Stimulated activated naive CD8-positive, alpha-beta T cell treated with anti-CD3 and anti-CD28 coated beads, Interleukin-15, Interleukin-2, amounts not matched to agents 100 ng/mL and 50 ng/mL, for 24 hours (primary cell): Measurements from ENCODE around the gene UBAC1.
"Not testable (repeated sequence)": the region's sequence is repeated elsewhere in the genome, so short reads cannot be mapped to it uniquely, and the experiment has no call there.

ENCODE experiments used
- H3K27ac Mint-ChIP-seq: one replicate; pipeline ENCODE4 v1.8.0; 2021; ENCODE audit warnings: mild to moderate bottlenecking, mixed read lengths
- H3K27me3 Mint-ChIP-seq: one replicate; pipeline ENCODE4 v1.8.0; 2021; ENCODE audit warnings: mixed read lengths
- H3K36me3 Mint-ChIP-seq: one replicate; pipeline ENCODE4 v1.8.0; 2021; ENCODE audit warnings: low read depth, mixed read lengths
- H3K4me1 Mint-ChIP-seq: one replicate; pipeline ENCODE4 v1.8.0; 2021; ENCODE audit warnings: low read depth, mixed read lengths
- H3K4me3 Mint-ChIP-seq: one replicate; pipeline ENCODE4 v1.8.0; 2021; ENCODE audit warnings: mild to moderate bottlenecking, mixed read lengths
- H3K9me3 Mint-ChIP-seq: one replicate; pipeline ENCODE4 v1.8.0; 2021; ENCODE audit warnings: mixed read lengths

Gene UBAC1

DNA sequence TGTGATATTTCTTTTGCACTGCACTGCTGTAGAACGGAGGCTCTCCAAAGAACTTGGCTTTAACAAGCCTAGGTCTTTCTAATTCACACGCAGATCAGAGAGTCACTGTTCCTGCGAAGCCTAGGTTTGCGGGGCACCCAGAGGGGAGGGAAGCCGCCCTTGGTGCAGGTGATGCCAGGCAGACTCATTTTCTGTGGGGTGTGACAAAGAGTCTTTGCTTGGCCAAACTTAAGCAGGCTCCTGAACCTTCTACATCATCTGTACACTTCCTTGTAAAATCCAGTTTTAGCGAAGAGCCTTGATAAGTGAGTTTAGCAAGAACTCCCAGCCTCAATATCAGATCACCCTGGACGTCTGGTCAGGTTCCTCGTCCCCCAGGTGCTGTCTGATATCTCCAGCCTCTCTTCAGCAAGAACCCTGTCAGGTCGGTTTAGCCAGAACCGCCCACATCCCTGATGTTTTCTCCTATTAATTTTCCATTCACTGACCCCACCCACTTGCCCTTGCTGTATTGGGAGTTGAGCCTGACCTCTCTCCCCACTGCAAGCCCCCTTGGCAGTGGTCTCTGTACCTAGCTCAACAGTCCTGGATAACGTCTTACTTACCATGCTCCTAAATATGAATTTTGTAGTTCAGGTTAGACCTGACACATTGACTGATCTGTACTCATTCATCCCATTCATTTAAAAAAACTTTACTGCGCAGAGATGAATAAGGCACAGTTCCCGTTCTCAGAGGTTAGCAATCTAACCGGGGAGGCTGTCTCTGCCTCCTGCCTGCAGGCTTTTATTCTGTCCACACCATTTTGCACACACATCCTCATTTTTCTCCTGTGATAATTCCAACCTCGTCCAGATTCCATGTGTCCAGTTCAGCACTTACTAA lies 880 bp upstream of the UBAC1 start:
- Mint-ChIP-seq H3K36me3 (peaks cover 5% of the 10 kb centered on the region), H3K4me1 (peaks cover 33% of the 10 kb centered on the region), H3K9me3 (no peaks in the 10 kb centered on the region), H3K27ac (peak overlapping the region; percentile 87), H3K4me3 (peak overlapping the region; percentile 80), H3K27me3 (no peaks in the 10 kb centered on the region)

DNA sequence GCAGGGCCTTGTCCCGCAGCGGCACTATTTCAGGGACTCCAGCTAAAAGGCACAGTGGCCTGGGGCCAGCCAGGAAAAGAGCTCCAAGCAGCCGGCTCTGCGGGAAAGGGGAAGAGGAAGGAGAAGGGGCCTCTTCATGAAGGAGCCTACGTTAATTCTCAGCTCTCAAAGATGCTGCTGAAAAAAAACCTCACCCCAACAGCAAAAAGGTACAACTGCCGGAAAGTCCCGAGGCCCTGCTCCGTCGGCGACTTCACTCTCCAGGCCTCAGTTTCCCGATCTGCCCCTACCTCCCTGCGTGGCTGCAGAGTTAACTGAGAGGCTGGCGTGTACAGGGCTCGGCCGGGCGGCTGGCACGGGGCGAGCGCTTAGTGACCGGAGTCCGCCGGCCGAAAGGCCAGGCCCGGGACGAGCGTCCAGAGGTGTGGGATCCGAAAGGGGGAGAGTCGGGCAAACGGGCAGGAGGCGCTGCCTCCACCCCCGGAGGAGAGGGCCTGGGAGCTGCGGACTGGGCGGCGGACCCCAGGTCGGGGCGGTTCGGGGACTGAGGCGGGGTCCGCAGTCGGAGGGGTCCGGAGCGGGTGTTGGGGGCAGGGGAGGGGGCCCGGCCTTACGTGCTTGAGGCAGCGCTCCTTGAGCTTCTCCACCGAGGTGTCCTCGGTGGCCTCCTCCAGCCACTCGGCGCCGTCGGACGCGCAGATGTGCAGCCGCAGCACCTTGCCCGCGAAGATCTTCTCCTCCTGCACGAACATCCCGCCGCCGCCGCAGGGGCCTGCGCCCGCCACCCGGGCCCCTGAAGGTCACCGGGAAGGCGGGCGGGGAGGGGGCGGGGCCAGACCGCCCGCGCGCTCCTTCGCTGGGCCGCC lies 529 bp downstream of the UBAC1 start:
- Mint-ChIP-seq H3K4me1 (peaks cover 33% of the 10 kb centered on the region), H3K4me3 (peak overlapping the region; percentile 86), H3K27me3 (no peaks in the 10 kb centered on the region), H3K9me3 (no peaks in the 10 kb centered on the region), H3K27ac (peak overlapping the region; percentile 57), H3K36me3 (peaks cover 5% of the 10 kb centered on the region)

DNA sequence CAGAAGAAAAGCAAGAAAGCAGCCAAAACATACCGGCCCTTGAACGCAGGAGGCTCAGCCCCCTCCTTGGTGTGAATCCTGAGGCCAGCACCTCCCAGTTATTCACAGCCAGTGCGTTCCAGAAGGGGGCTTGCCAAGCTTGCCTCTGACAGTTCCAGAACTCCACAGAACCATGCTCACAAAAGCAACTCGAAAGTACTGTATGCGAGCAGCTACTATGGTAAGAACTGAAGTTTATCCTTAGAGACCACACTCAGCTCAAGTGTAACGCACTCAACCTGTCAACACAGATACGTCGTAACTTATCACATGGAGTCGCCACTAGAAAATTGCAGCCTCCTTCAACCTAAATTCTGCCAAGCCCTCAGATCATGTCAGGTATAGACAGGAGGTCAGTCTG lies 1.4 kb downstream of the UBAC1 start:
- H3K27me3 Mint-ChIP-seq, result no peaks in the 10 kb centered on the region
- peaks cover 33% of the 10 kb centered on the region for H3K4me1 Mint-ChIP-seq
- peaks cover 8% of the 10 kb centered on the region for H3K36me3 Mint-ChIP-seq
- peak overlapping the region; percentile 86 for H3K4me3 Mint-ChIP-seq
- H3K27ac Mint-ChIP-seq, result peak overlapping the region; percentile 57
- no peaks in the 10 kb centered on the region for H3K9me3 Mint-ChIP-seq

DNA sequence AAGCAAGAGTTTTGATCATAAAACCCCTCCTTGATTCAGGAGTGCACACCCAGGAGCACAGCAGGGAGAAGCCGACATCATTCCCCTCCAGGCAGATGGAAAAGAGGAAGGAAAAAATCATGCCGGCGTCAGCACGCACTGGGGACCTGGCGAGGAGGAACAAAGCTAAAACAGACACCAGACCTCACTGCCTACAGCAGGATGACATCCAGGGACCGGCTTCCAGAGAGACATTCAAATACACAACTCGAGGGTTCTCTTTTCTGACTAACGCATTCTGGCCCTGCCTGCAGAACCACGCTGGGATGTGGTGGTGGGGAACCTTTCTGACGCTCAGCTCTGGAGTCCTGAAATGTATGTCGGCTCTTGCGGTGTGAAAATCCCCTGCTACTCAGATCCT lies 2.7 kb downstream of the UBAC1 start:
- Mint-ChIP-seq H3K36me3 (peaks cover 16% of the 10 kb centered on the region), H3K27me3 (no peaks in the 10 kb centered on the region), H3K4me3 (no peak overlapping the region), H3K9me3 (no peaks in the 10 kb centered on the region), H3K27ac (no peak overlapping the region), H3K4me1 (peaks cover 33% of the 10 kb centered on the region)

DNA sequence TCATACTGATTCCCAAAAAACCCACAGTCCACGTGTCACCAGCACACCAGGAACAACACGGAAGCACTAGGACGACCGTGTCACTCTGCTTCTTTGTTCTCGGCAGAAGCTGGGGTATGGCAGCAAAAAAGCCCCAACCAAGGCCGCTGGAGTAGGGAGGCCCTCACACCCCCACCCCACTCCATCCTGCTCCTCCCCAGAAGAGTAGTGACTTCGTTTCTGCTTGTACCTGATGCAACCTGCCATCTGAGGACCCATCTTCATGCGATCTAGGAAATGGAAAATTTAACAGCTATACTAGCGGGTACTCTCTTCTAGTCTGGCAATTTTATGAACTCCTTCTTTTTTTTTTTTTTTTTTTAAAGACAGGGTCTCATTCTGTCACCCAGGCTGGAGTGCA lies 3.7 kb downstream of the UBAC1 start:
- H3K4me1 Mint-ChIP-seq, result peaks cover 28% of the 10 kb centered on the region
- H3K27me3 Mint-ChIP-seq, result no peaks in the 10 kb centered on the region
- no peak overlapping the region for H3K27ac Mint-ChIP-seq
- no peak overlapping the region for H3K4me3 Mint-ChIP-seq
- peaks cover 19% of the 10 kb centered on the region for H3K36me3 Mint-ChIP-seq
- no peaks in the 10 kb centered on the region for H3K9me3 Mint-ChIP-seq

DNA sequence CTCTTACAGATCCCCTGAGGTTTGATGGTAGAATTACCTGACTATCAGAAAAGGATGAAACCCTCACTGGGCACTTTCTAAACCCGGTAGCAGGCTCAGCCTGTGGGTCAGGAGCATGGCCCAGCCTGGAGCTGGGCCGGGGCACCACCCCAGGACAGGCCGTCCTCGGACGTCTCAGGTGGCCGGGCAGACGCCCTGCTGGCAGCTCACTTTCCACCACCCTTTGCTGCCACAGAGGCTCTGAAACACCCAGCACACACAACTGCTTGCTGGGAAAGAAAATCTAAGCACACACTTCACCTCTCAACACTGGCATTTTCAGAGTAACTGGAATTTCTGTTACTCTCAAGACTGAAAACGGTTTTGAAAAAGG lies 4.4 kb downstream of the UBAC1 start:
- no peaks in the 10 kb centered on the region for H3K27me3 Mint-ChIP-seq
- peaks cover 25% of the 10 kb centered on the region for H3K36me3 Mint-ChIP-seq

DNA sequence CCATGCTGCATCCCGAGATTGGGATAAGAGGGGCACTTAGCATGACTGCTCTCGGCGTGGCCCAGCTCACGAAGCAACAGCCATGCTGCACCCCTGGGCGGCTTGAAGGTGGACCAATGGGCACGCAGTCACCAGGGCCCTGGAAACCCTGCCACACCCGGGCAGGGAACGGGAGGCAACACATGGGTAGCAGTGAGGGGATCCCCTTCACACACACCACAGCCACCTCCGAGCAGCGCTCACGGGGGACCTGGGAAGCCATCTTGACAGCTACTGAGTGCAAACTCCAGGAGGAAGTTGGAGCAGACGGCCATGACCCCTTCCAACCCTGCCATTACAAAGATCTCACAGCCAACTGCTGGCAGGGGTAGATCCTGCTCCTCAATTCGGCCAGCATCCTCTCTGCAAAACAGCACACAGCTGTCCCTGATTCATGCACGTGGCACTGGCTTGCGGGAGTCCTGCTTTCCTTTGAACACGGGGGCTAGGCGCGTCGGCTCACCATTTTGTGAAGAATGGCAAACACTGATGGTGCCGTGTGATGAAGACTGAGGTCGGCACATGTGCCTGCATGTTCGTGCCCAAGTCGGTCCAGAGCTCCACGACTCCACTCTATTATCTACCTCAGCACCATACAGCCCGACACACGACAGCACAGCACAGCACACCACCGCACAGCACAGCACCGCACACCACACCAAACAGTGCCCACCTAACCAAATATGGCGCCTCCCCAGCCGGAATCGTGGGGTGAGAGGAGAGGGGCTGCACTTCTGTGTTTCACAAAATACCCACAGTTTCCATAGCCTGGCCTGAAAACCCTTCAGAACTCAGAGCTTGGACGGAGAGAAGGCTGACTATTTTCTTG lies 5.0 kb downstream of the UBAC1 start:
- Mint-ChIP-seq H3K36me3 (peaks cover 25% of the 10 kb centered on the region), H3K9me3 (no peaks in the 10 kb centered on the region), H3K27me3 (no peaks in the 10 kb centered on the region), H3K4me1 (peaks cover 16% of the 10 kb centered on the region), H3K27ac (no peak overlapping the region), H3K4me3 (no peak overlapping the region)

More for the DNA sequence above, 4.4 kb downstream of the UBAC1 start:
- H3K4me1 Mint-ChIP-seq, result peaks cover 21% of the 10 kb centered on the region
- no peak overlapping the region for H3K4me3 Mint-ChIP-seq
- no peak overlapping the region for H3K27ac Mint-ChIP-seq
- no peaks in the 10 kb centered on the region for H3K9me3 Mint-ChIP-seq

DNA sequence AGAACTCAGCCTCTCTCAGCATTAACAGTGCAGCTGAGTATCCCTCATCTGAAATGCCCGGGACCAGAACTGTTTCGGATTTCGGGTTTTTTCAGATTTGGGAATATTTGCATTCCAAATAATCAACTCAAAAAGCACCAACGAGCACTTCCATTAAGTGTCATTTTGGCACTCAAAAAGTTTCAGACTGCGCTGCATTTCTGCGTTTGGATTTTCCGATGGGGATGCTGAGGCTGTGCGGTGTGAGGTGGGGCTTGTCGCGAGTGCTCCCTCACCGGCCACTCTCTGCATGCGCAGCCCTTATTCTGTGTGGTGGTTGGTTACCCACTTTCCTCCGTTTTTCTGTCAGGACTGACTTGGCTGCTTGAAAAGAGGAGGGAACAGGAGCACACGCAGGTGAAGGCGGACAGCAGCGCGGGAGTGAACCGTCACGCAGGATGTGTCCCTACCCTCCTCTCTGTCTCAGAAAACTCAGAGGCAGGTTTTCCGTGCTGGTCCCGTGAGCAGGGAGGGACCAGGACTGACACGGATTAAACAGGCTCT lies 8.4 kb downstream of the UBAC1 start:
- no peaks in the 10 kb centered on the region for H3K4me1 Mint-ChIP-seq
- no peaks in the 10 kb centered on the region for H3K27me3 Mint-ChIP-seq
- peaks cover 44% of the 10 kb centered on the region for H3K36me3 Mint-ChIP-seq
- no peak overlapping the region for H3K27ac Mint-ChIP-seq
- no peak overlapping the region for H3K4me3 Mint-ChIP-seq
- H3K9me3 Mint-ChIP-seq, result no peaks in the 10 kb centered on the region

DNA sequence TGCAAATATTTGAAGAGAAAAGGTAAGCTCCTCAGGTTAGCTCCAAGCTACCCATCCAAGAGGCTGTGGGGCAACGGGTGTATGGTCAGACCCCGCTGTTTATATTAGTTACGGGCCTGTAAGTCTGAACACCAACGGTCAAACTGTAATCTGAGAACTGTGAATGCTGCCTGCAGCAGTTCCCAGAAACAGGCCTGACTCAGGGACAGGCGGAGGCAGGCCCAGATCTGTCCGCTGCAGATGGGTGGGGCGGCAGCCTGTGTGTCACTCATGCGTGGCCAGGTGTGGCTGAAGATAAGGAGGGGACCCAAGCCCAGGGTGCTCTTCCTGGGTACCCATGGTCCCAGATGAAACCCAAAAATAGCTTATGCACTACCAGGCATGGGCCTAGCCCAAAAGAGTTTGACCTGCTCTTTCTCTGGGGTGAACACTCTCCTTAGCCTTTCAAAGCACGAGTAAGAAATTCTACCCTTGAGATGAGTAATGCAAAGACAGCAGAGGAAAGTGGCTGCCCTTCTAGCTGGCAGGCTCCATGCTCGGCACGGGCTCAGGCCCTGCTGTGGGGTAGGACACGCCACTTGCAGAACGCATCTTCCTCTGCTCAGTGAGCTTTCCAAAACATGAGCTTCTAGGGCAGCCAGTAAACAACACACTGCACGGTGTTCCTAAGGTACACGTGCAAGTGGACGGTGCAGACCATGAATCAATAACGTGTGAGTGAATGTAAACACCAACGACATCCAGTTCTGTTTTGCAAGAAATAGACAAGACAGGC lies 9.1 kb downstream of the UBAC1 start:
- Mint-ChIP-seq H3K9me3 (no peaks in the 10 kb centered on the region), H3K27ac (no peak overlapping the region), H3K36me3 (peaks cover 46% of the 10 kb centered on the region)

DNA sequence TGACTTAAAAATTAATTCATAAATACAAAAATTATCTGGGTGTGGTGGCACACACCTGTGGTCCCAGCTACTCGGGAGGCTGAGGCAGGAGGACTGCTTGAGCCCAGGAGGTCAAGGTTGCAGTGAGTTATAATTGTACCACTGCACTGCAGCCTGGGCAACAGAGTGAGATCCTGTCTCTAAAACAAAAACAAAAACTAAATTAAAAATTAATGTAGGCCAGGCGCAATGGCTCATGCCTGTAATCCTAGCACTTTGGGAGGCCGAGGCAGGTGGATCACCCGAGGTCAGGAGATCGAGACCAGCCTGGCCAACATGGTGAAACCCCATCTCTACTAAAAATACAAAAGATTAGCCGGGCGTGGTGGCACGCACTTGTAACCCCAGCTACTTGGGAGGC lies 9.9 kb downstream of the UBAC1 start:
- H3K9me3 Mint-ChIP-seq, H3K4me1 Mint-ChIP-seq, H3K27ac Mint-ChIP-seq, H3K4me3 Mint-ChIP-seq, H3K27me3 Mint-ChIP-seq: not testable (repeated sequence)
- peaks cover 47% of the 10 kb centered on the region for H3K36me3 Mint-ChIP-seq

More for the DNA sequence above, 9.1 kb downstream of the UBAC1 start:
- Mint-ChIP-seq H3K27me3 (no peaks in the 10 kb centered on the region), H3K4me3 (no peak overlapping the region), H3K4me1 (no peaks in the 10 kb centered on the region)

DNA sequence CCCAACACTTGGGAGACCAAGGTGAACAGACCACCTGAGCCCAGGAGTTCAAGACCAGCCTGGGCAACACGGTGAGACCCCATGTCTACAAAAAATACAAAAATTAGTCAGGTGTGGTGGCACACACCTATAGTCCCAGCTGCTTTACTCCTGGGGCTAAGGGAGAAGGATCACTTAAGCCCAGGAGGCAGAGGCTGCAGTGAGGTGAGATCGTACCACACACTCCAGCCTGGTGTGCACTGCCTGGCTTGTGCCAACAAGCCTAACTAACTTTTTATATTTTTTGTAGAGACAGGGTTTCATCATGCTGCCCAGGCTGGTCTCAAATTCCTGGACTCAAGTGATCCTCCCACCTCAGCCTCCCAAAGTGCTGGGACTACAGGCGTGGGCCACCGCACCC lies 10.3 kb downstream of the UBAC1 start:
- H3K27ac Mint-ChIP-seq, H3K27me3 Mint-ChIP-seq, H3K9me3 Mint-ChIP-seq: not testable (repeated sequence)

DNA sequence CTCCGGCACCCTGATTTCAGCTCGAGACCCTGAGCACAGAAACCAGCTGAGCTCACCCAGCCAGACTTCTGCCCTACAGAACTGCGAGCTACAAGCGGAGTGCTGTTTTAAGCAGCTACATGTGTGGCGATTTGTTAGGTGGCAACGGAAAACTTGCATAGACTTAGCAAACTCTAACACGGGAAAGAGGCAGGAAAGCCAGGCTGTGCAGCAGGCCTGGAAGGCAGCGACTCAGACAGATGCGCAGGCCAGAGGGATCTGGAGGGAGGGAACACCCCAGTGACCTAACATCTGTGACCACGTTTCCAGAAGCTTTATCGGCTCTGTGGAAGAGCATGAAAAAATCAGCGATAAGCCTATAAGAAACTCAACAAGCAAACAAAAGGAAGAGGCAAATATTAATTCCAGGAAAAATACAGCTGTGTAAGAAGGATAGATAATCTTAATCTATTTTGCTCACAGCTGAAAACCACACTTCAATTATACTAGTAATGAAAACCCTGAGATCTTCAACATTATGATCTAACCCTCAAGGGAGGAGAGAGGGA lies 11.0 kb downstream of the UBAC1 start:
- Mint-ChIP-seq H3K36me3 (peaks cover 58% of the 10 kb centered on the region), H3K27me3 (no peaks in the 10 kb centered on the region), H3K4me1 (no peaks in the 10 kb centered on the region), H3K4me3 (no peak overlapping the region), H3K9me3 (no peaks in the 10 kb centered on the region), H3K27ac (no peak overlapping the region)

More for the DNA sequence above, 10.3 kb downstream of the UBAC1 start:
- H3K4me1 Mint-ChIP-seq, H3K4me3 Mint-ChIP-seq: not testable (repeated sequence)
- H3K36me3 Mint-ChIP-seq, result peaks cover 52% of the 10 kb centered on the region

DNA sequence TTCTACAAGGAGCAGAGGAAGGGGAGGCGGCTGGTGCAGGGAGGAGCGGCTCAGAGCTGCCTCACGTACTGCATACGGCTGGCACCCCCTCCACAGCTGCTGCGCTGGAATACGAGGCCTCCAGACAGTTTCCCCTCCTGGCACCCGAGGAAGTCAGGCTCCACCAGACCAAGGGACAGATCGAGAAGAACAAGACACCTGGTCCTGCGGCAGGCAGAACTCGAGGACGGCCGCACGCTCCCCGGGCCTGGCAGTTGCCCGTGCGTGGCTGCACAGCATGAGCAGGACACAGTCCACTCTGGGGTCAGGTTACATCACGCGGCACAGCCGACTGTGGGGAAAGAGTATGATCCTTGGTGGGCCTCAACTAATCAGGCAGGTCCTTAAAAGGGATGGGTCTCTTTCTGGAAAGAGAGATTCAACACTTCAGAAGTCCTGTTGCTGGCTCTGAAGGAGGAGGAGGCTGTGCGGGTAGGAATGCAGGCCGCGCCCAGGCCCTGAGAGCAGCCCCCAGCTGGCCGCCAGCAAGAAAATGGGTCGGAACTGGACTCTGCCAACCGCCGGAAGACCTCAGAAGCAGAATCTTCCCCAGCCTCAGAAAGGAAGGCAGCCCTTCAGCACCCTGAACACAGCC lies 11.6 kb downstream of the UBAC1 start:
- H3K4me3 Mint-ChIP-seq, result no peak overlapping the region
- H3K27me3 Mint-ChIP-seq, result no peaks in the 10 kb centered on the region
- H3K36me3 Mint-ChIP-seq, result peaks cover 58% of the 10 kb centered on the region
- H3K27ac Mint-ChIP-seq, result no peak overlapping the region
- no peaks in the 10 kb centered on the region for H3K9me3 Mint-ChIP-seq
- H3K4me1 Mint-ChIP-seq, result no peaks in the 10 kb centered on the region
